Progenitor cell of endocrine pancreas (in vitro differentiated cells): Measurements from ENCODE around the gene RREB1. TPM values are rescaled to one million over a fixed set of nuclear protein-coding genes. Genes with fewer than 3 reads are reported as not detected.

Source experiments
- DNase-seq: peaks from one replicate; pipeline ENCODE4 v3.0.0; 2021; ENCODE audit warnings: low spot score; ENCODE audit not compliant: unreplicated experiment
- H3K27ac Mint-ChIP-seq: 2 replicates; pipeline ENCODE4 v1.8.0; 2021; ENCODE audit warnings: mild to moderate bottlenecking, moderate library complexity, mixed read lengths
- H3K27me3 Mint-ChIP-seq: 2 replicates; pipeline ENCODE4 v1.8.0; 2021; ENCODE audit warnings: mixed read lengths
- H3K36me3 Mint-ChIP-seq: 2 replicates; pipeline ENCODE4 v1.8.0; 2022; ENCODE audit warnings: mixed read lengths; ENCODE audit not compliant: insufficient read depth
- H3K4me1 Mint-ChIP-seq: 2 replicates; pipeline ENCODE4 v1.8.0; 2021; ENCODE audit warnings: low read depth, mixed read lengths
- H3K4me3 Mint-ChIP-seq: 2 replicates; pipeline ENCODE4 v1.8.0; 2021; ENCODE audit warnings: low read depth, mild to moderate bottlenecking, moderate library complexity, mixed read lengths
- H3K9me3 Mint-ChIP-seq: 2 replicates; pipeline ENCODE4 v1.8.0; 2021; ENCODE audit warnings: low read depth, mixed read lengths
- CTCF ChIP-seq: fragments of 200-600 bp; sonication (generic); IDR thresholded peaks from one replicate; pipeline ENCODE4 v1.5.0; 2021; ENCODE audit warnings: antibody characterized with exemption, mild to moderate bottlenecking; ENCODE audit not compliant: unreplicated experiment
- total RNA-seq: library from RNA; stranded (reverse); gene quantifications from 2 replicates; pipeline ENCODE4 v1.2.1, GENCODE V29; 2021

The RREB1 gene
- total RNA-seq, 1 donor from 2014 or later: 71.7 TPM

GRCh38 chr6:7100753-7101081 is 7.0 kb upstream of the RREB1 start:
- no peak for TF ChIP-seq CTCF
- Mint-ChIP-seq H3K27me3 (no peaks in the 10 kb centered on the region), H3K9me3 (no peaks in the 10 kb centered on the region), H3K4me1 (peaks cover 10% of the 10 kb centered on the region), H3K27ac (no peak overlapping the region), H3K36me3 (no peaks in the 10 kb centered on the region), H3K4me3 (no peak overlapping the region)
- no peak for DNase-seq

DNA sequence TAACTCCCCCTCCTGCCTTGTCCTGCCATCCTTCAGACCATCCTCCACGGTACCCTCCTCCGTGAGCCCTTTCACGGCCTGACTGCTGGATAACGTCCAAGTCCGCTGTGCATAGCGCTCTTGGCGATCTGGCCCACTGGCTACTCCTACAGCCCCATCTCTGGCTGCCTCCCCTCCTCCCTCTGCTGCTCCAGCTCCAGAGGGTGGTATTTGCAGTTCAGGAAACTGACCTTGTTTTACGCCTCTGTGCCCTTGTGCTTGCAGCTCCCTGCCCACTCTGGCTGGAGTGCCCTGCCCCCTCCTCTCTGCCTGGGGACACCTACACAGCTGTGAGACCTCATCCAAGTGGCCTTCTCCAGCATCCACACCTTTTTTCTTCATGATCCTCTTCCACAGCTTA is 6.5 kb upstream of the RREB1 start:
- TF ChIP-seq CTCF: no peak
- DNase-seq: no peak
- Mint-ChIP-seq H3K27me3 (no peaks in the 10 kb centered on the region), H3K36me3 (no peaks in the 10 kb centered on the region), H3K9me3 (no peaks in the 10 kb centered on the region), H3K27ac (no peak overlapping the region), H3K4me3 (no peak overlapping the region), H3K4me1 (peaks cover 12% of the 10 kb centered on the region)

DNA sequence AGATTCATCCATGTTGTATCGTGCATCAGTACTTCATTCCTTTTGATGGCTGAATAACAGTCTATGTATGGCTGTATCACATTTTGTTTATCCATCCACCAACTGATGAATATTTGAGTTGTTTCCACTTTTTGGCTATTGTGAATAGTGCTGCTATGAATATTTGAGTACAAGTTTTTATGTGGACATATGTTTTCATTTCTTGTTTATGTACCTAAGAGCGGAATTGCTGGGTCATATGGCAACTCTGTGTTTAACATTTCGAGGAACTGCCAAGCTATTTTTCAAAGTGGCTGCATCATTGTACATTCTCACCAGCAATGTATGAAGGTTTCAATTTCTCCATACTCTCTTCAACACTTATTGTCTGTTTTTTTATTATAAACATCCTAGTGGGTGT is 3.0 kb upstream of the RREB1 start:
- H3K36me3 Mint-ChIP-seq: no peaks in the 10 kb centered on the region
- no peak for TF ChIP-seq CTCF
- H3K9me3 Mint-ChIP-seq: no peaks in the 10 kb centered on the region
- H3K4me3 Mint-ChIP-seq: no peak overlapping the region
- DNase-seq: no peak
- H3K27me3 Mint-ChIP-seq: no peaks in the 10 kb centered on the region
- H3K27ac Mint-ChIP-seq: no peak overlapping the region
- H3K4me1 Mint-ChIP-seq: peaks cover 8% of the 10 kb centered on the region

DNA sequence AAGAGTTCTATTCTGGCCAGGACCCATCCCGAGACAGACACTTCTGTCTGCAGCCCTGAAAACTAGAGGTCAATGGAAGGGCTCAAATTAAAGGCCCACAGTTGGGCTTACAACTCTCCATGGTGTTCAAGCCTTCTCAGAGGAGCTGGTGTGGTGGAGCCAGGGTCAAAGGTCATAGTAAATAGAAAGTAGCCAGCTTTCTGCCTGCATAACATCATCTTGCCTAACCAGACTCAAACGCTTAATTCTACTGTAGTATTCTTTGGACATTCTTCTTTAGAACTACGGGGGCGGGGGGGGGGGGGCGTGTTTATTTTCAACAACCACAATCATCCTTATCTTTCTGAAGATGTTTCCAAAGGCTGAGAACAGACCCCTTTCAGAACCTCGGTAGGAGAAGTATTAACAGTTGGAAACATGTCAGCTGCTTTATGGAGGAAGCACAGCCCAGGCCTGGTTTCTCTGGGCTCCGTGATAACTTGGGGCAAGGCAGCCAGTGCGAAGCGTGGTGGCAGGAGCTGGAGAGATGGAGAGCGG is 1.5 kb upstream of the RREB1 start:
- Mint-ChIP-seq H3K36me3 (no peaks in the 10 kb centered on the region), H3K27ac (peak overlapping the region; percentile 84), H3K9me3 (no peaks in the 10 kb centered on the region), H3K4me1 (peaks cover 21% of the 10 kb centered on the region), H3K27me3 (no peaks in the 10 kb centered on the region), H3K4me3 (peak overlapping the region; percentile 70)
- no peak for TF ChIP-seq CTCF
- no peak for DNase-seq

- Mint-ChIP-seq H3K27ac (peak overlapping the region; percentile 84), H3K4me1 (peaks cover 22% of the 10 kb centered on the region), H3K9me3 (no peaks in the 10 kb centered on the region), H3K36me3 (no peaks in the 10 kb centered on the region), H3K27me3 (no peaks in the 10 kb centered on the region), H3K4me3 (peak overlapping the region; percentile 70)
- peak; percentile 33 for TF ChIP-seq CTCF
- peak; percentile 14 for DNase-seq
Observed at GRCh38 chr6:7106752-7107577, 796 bp upstream of the RREB1 start.
